H9 (cell line): ENCODE measurements around the gene GCNT2. TPM values are rescaled to one million over a fixed set of nuclear protein-coding genes. Genes with fewer than 3 reads are reported as not detected.

ENCODE experiments used
- DNase-seq: peaks from one replicate; pipeline ENCODE4 v3.0.0-alpha.2; 2017
- H2AFZ ChIP-seq: one replicate; pipeline ENCODE4 v1.6.1; 2013; ENCODE audit warnings: mild to moderate bottlenecking, low read length, control low read depth, moderate library complexity
- H2AK5ac ChIP-seq: 2 replicates; pipeline ENCODE4 v1.6.1; 2013; ENCODE audit warnings: low read length, control low read depth, mixed read lengths; ENCODE audit not compliant: insufficient read length
- H2BK120ac ChIP-seq: one replicate; pipeline ENCODE4 v1.6.1; 2013; ENCODE audit warnings: low read depth, mild to moderate bottlenecking, low read length, control low read depth, inconsistent platforms; ENCODE audit not compliant: poor library complexity, severe bottlenecking
- H2BK12ac ChIP-seq: 2 replicates; pipeline ENCODE4 v1.6.1; 2013; ENCODE audit warnings: low read length, control low read depth, mixed read lengths, low read depth; ENCODE audit not compliant: insufficient read length
- H2BK15ac ChIP-seq: 2 replicates; pipeline ENCODE4 v1.6.1; 2013; ENCODE audit warnings: low read depth, low read length, control low read depth
- H2BK20ac ChIP-seq: one replicate; pipeline ENCODE4 v1.6.1; 2013; ENCODE audit warnings: low read depth, mild to moderate bottlenecking, low read length, control low read depth, inconsistent platforms; ENCODE audit not compliant: poor library complexity, severe bottlenecking
- H2BK5ac ChIP-seq: 2 replicates; pipeline ENCODE4 v1.6.1; 2013; ENCODE audit warnings: low read length, control low read depth, mixed read lengths; ENCODE audit not compliant: insufficient read length
- H3K14ac ChIP-seq: 2 replicates; pipeline ENCODE4 v1.6.1; 2013; ENCODE audit warnings: low read length, control low read depth; ENCODE audit not compliant: insufficient read depth
- H3K18ac ChIP-seq: 2 replicates; pipeline ENCODE4 v1.6.1; 2013; ENCODE audit warnings: low read depth, mild to moderate bottlenecking, mixed read lengths, low read length, control low read depth; ENCODE audit not compliant: insufficient read length
- H3K23ac ChIP-seq: 2 replicates; pipeline ENCODE4 v1.6.1; 2013; ENCODE audit warnings: low read length, control low read depth, mixed read lengths, low read depth; ENCODE audit not compliant: insufficient read length
- H3K23me2 ChIP-seq: 2 replicates; pipeline ENCODE4 v1.6.1; 2013; ENCODE audit warnings: low read depth, mild to moderate bottlenecking, mixed read lengths, low read length, control low read depth; ENCODE audit not compliant: insufficient read length, poor library complexity, severe bottlenecking
- H3K27ac ChIP-seq: 2 replicates; pipeline ENCODE4 v1.5.1; 2013; ENCODE audit warnings: low read length, control low read depth, mixed read lengths, low read depth; ENCODE audit not compliant: insufficient read length
- H3K27me3 ChIP-seq: 2 replicates; pipeline ENCODE4 v1.6.1; 2013; ENCODE audit warnings: low read length, control low read depth, inconsistent platforms; ENCODE audit not compliant: insufficient read depth
- H3K4ac ChIP-seq: 2 replicates; pipeline ENCODE4 v1.6.1; 2013; ENCODE audit warnings: low read depth, mild to moderate bottlenecking, control low read depth, inconsistent platforms, low read length, moderate library complexity
- H3K4me1 ChIP-seq: 2 replicates; pipeline ENCODE4 v1.6.1; 2013; ENCODE audit warnings: low read length, control low read depth, inconsistent platforms; ENCODE audit not compliant: insufficient read depth
- H3K4me2 ChIP-seq: 2 replicates; pipeline ENCODE4 v1.6.1; 2013; ENCODE audit warnings: low read length, control low read depth, mixed read lengths; ENCODE audit not compliant: insufficient read length, insufficient read depth
- H3K56ac ChIP-seq: 2 replicates; pipeline ENCODE4 v1.6.1; 2013; ENCODE audit warnings: low read depth, mild to moderate bottlenecking, mixed read lengths, low read length, control low read depth; ENCODE audit not compliant: insufficient read length
- H3K79me1 ChIP-seq: 2 replicates; pipeline ENCODE4 v1.6.1; 2013; ENCODE audit warnings: low read depth, mild to moderate bottlenecking, moderate library complexity, low read length, control low read depth, inconsistent platforms; ENCODE audit not compliant: insufficient read depth, poor library complexity, severe bottlenecking
- H3K79me2 ChIP-seq: 2 replicates; pipeline ENCODE4 v1.6.1; 2013; ENCODE audit warnings: low read length, control low read depth, inconsistent platforms; ENCODE audit not compliant: insufficient read depth
- H3K9ac ChIP-seq: 2 replicates; pipeline ENCODE4 v1.6.1; 2013; ENCODE audit warnings: low read length, control low read depth, mixed read lengths; ENCODE audit not compliant: insufficient read length; ENCODE audit errors: extremely low read depth
- H3K9me3 ChIP-seq: one replicate; pipeline ENCODE4 v1.6.1; 2013; ENCODE audit warnings: low read depth, low read length, inconsistent platforms; ENCODE audit not compliant: control insufficient read depth
- H3T11ph ChIP-seq: one replicate; pipeline ENCODE4 v1.6.1; 2013; ENCODE audit warnings: mild to moderate bottlenecking, low read length, control low read depth, inconsistent platforms
- H4K20me1 ChIP-seq: one replicate; pipeline ENCODE4 v1.6.1; 2013; ENCODE audit not compliant: control insufficient read depth, insufficient read length, insufficient read depth
- H4K5ac ChIP-seq: 2 replicates; pipeline ENCODE4 v1.6.1; 2013; ENCODE audit warnings: low read depth, mild to moderate bottlenecking, mixed read lengths, low read length, control low read depth; ENCODE audit not compliant: insufficient read length
- H4K8ac ChIP-seq: replicated peaks from 2 replicates; pipeline ENCODE4 v1.6.1; 2013; ENCODE audit warnings: low read length, control low read depth, mixed read lengths, low read depth; ENCODE audit not compliant: insufficient read length
- H4K91ac ChIP-seq: 2 replicates; pipeline ENCODE4 v1.6.1; 2013; ENCODE audit warnings: low read depth, mild to moderate bottlenecking, moderate library complexity, mixed read lengths, low read length, control low read depth; ENCODE audit not compliant: insufficient read length
- H3K27ac Mint-ChIP-seq, 3 experiments: 2 replicates in 2 of 3; 3 replicates in 1 of 3; pipeline ENCODE4 v1.8.0; 2020 to 2021; ENCODE audit warnings: mixed read lengths in 3 of 3, mild to moderate bottlenecking in 1 of 3, moderate library complexity in 1 of 3
- H3K27me3 Mint-ChIP-seq: 2 replicates; pipeline ENCODE4 v1.8.0; 2021; ENCODE audit warnings: low read depth, mild to moderate bottlenecking, moderate library complexity, mixed read lengths
- H3K36me3 Mint-ChIP-seq, 3 experiments: 2 replicates in 2 of 3; 3 replicates in 1 of 3; pipeline ENCODE4 v1.8.0; 2020 to 2021; ENCODE audit warnings: low read depth in 3 of 3, mixed read lengths in 3 of 3; ENCODE audit not compliant: insufficient read depth in 1 of 3
- H3K4me1 Mint-ChIP-seq, 2 experiments: 2 replicates each; pipeline ENCODE4 v1.8.0; 2020; ENCODE audit warnings: mixed read lengths in 2 of 2
- H3K4me3 Mint-ChIP-seq, 2 experiments: 2 replicates in 1 of 2; 3 replicates in 1 of 2; pipeline ENCODE4 v1.8.0; 2020 to 2021; ENCODE audit warnings: mild to moderate bottlenecking in 2 of 2, mixed read lengths in 2 of 2, moderate library complexity in 1 of 2
- H3K9me3 Mint-ChIP-seq, 2 experiments: 2 replicates in 1 of 2; 3 replicates in 1 of 2; pipeline ENCODE4 v1.8.0; 2020; ENCODE audit warnings: mild to moderate bottlenecking in 2 of 2, mixed read lengths in 2 of 2, moderate library complexity in 1 of 2
- CTCF ChIP-seq: fragments of 200-600 bp; sonication (generic); conservative IDR thresholded peaks from 3 replicates; pipeline ENCODE4 v1.8.0; 2021; ENCODE audit warnings: antibody characterized with exemption, mild to moderate bottlenecking
- WGBS: extraction: QIAGEN DNeasy Blood & Tissue Kit; methylation state at CpG from one replicate; pipeline ENCODE4 v1.1.7; 2013; ENCODE audit warnings: missing lambda C conversion rate, low lambda C conversion rate, mixed read lengths; ENCODE audit not compliant: insufficient read length; ENCODE audit errors: extremely low coverage; 5-methylcytosine and 5-hydroxymethylcytosine counted together
- total RNA-seq: library from RNA; stranded (reverse); gene quantifications from 2 replicates; pipeline ENCODE4 v1.2.1, GENCODE V29; 2021

The GCNT2 gene
- total RNA-seq, 1 experiment from 2014 or later = 41.7 TPM

GRCh38 chr6:10582774-10583508 lies 61.8 kb downstream of the GCNT2 start:
- peaks cover 33% of the 10 kb centered on the region; the same call in 1 of the 2 replicates for H3K4me1 ChIP-seq
- peak overlapping the region; percentile 1 for H2BK5ac ChIP-seq
- peaks cover 12% of the 10 kb centered on the region for H3K23me2 ChIP-seq
- Mint-ChIP-seq H3K27ac (peak overlapping the region; percentile 96 to 99 (median 99)), H3K4me3 (peak overlapping the region; percentile 38 to 88), H3K27me3 (no peaks in the 10 kb centered on the region), H3K36me3 (peaks cover under 1 to 3% (median 1%) of the 10 kb centered on the region in 3 experiments; a peak in 4 of 7 replicates), H3K4me1 (peaks cover 51 to 58% of the 10 kb centered on the region in 2 experiments), H3K9me3 (no peaks in the 10 kb centered on the region; a peak in 1 of 5 replicates)
- H4K20me1 ChIP-seq = peaks cover 2% of the 10 kb centered on the region
- H3T11ph ChIP-seq = no peak overlapping the region
- H3K27ac ChIP-seq = peak overlapping the region; percentile 95
- peak overlapping the region; percentile 54 for H3K18ac ChIP-seq
- H3K9me3 ChIP-seq = no peaks in the 10 kb centered on the region
- H3K56ac ChIP-seq = no peak overlapping the region
- TF ChIP-seq CTCF = no peak
- DNase-seq = peak; percentile 68
- peak overlapping the region; percentile 12 for H2BK12ac ChIP-seq
- H3K4ac ChIP-seq = peak overlapping the region; percentile 65; the same call in 1 of the 2 replicates
- no peaks in the 10 kb centered on the region for H3K27me3 ChIP-seq
- no peak overlapping the region for H2AFZ ChIP-seq
- peak overlapping the region; percentile 6 for H3K9ac ChIP-seq
- H3K23ac ChIP-seq = no peak overlapping the region
- H4K5ac ChIP-seq = peak overlapping the region; percentile 33
- peak overlapping the region; percentile 67 for H3K4me2 ChIP-seq
- WGBS = no CpG with 5 or more reads among the region's 10 CpGs
- H4K91ac ChIP-seq = no peak overlapping the region
- peak overlapping the region; percentile 50 for H2BK120ac ChIP-seq
- H4K8ac ChIP-seq = no peak overlapping the region
- peaks cover 19% of the 10 kb centered on the region; the same call in 1 of the 2 replicates for H3K79me2 ChIP-seq
- no peak overlapping the region for H2BK20ac ChIP-seq
- H2AK5ac ChIP-seq = no peak overlapping the region
- peak overlapping the region; percentile 55 for H3K14ac ChIP-seq
- H2BK15ac ChIP-seq = no peak overlapping the region
- H3K79me1 ChIP-seq = no peaks in the 10 kb centered on the region
